RWPE1 (cell line): Measurements from ENCODE around the gene KRT12.

Source experiments
- CTCF ChIA-PET: fragments of 350-600 bp; sonication (Branson Sonifier 250); formaldehyde crosslinking; extraction: SDS; loops from one replicate; lab custom pipeline; 2021; lab: Yijun Ruan, JAX
- POLR2A ChIA-PET: fragments of 400-600 bp; formaldehyde crosslinking; extraction: SDS; loops from one replicate; lab custom pipeline; 2020; ENCODE audit warnings: antibody characterized with exemption; ENCODE audit not compliant: low non-redundant PET; lab: Yijun Ruan, JAX
- DNase-seq: peaks from one replicate; pipeline ENCODE4 v3.0.0; 2012; ENCODE audit warnings: low spot score
- H3K27ac ChIP-seq: fragments of 450-650 bp; 2 replicates; pipeline ENCODE4 v1.5.1; 2017
- CTCF ChIP-seq: fragments of 450-650 bp; conservative IDR thresholded peaks from 2 replicates; pipeline ENCODE4 v1.5.1; 2017; ENCODE audit warnings: low read depth, mild to moderate bottlenecking

The KRT12 gene

DNA sequence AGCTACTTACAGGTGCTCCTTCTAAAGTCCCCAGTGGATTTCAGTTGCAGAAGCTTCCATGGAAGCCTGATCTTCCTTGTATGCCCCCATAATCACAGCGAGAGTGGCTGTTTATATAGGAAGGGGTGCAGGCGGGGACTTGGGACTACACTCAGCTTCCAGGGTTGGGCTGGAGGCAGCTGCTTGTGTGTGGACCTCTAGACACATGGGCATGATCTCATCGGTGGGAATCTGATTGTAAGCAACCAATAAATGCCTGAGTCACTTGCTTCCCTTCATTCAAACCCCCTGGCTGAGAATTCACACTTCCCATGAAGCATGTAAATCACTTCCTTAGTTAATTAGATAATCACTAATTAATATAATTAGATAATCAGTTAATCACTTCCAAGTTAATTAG, 19.1 kb upstream of the KRT12 start:
- DNase-seq, result no peak
- no peak for TF ChIP-seq CTCF
- no peak overlapping the region for H3K27ac ChIP-seq
- ChIA-PET CTCF (no interaction called here), POLR2A (no interaction called here)

DNA sequence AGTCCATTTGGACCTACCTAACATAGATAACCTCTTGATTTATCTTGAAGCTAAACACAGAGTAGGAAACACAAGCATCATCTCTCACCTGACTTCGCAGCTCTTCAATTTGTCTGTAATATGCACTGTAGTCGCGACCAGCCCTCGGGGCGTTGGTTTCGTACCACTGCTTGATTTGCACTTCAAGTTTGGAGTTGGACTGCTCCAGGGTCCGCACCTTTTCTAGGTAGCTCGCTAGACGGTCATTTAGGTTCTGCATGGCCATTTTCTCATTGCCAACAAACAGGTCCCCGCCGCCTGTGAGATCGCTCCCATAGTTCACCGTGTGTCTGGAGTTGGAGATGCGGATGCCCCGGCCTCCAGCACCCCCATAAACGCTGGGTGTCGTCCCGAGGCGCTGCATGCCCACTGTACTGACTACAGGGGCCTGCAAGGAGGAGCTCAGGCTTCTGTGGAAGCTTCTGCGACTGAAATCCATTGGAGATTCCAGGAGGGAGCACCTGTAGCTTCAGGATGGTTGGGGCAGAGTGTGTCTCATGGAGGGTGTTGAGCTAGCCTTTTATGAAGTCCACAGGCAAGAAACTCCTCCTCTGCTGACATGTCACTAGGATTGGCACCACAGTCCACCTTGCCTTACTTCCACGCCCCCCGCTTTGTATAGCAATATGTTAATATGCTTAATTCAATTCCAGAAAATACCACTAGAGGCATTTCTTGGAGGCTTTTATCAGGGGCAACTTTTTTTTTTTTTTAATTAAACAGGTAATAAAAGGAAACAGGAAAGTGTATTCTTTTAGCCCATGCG, 17.9 kb upstream of the KRT12 start, which contains the start of gene KRT20:
Gene KRT20 (minus strand): TSS at position 535 of the 805 bp plus-strand sequence. CDS start 57 bp downstream, at position 478.
- ChIA-PET POLR2A (no interaction called here), CTCF (interaction anchor here (0.6 to 1.2 kb wide), 4 partner anchors 10 to 265 kb away, joined by 3 read pairs; no protein-coding TSS in a partner anchor)
- DNase-seq, result peak; percentile 11
- H3K27ac ChIP-seq, result no peak within 1 kb of the TSS
- TF ChIP-seq CTCF, result peak; percentile 20; the same call in 1 of the 2 replicates

GRCh38 chr17:40883626-40884334, 16.8 kb upstream of the KRT12 start:
- no peak overlapping the region for H3K27ac ChIP-seq
- CTCF ChIA-PET, result interaction anchor here (0.5 to 1.0 kb wide), 3 partner anchors 9 to 703 kb away, joined by 3 to 4 read pairs (median 3); no protein-coding TSS in a partner anchor

GRCh38 chr17:40883031-40883430, 16.0 kb upstream of the KRT12 start:
- DNase-seq, result no peak
- no peak overlapping the region for H3K27ac ChIP-seq
- ChIA-PET CTCF (interaction anchor here (0.5 to 0.6 kb wide), 2 partner anchors 636 to 824 kb away, joined by 3 read pairs; no protein-coding TSS in a partner anchor), POLR2A (no interaction called here)
- TF ChIP-seq CTCF, result no peak

More at GRCh38 chr17:40883626-40884334, 16.8 kb upstream of the KRT12 start:
- DNase-seq, result no peak
- TF ChIP-seq CTCF, result no peak
- POLR2A ChIA-PET, result no interaction called here

- TF ChIP-seq CTCF, result no peak
- CTCF ChIA-PET, result no interaction called here
- no peak overlapping the region for H3K27ac ChIP-seq
- POLR2A ChIA-PET, result no interaction called here
- no peak for DNase-seq
Measured at GRCh38 chr17:40879026-40879425, 12.0 kb upstream of the KRT12 start.

DNA sequence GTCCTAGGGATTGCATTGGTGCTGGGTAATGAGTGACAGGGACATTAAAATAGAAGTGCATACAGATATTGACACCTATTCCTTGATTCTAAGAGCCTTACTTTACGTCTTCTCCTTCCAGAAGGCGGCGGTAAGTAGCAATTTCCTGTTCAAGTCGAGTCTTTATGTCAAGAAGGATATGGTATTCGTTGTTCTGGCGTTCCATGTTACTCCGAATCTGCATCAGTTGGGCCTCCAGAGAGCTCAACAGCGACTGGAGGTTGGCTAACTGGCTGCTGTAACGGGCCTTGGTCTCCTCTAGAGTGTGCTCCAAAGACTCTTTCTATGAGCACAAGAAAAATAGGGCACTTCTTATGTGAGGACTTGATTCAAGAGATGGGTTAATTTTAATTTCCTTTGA, 11.0 kb upstream of the KRT12 start:
- CTCF ChIA-PET, result interaction anchor here (0.8 kb wide), 1 partner anchor 770 kb away, joined by 3 read pairs; no protein-coding TSS in a partner anchor
- DNase-seq, result no peak
- TF ChIP-seq CTCF, result no peak
- no peak overlapping the region for H3K27ac ChIP-seq
- POLR2A ChIA-PET, result no interaction called here
